COLO829 (cell line): ENCODE results near the gene PPP2R1B.

ENCODE experiments used
- DNase-seq: peaks from one replicate; pipeline ENCODE4 v3.0.0; 2012; ENCODE audit warnings: low spot score

PPP2R1B gene

GRCh38 chr11:111748035-111748804 is 18.0 kb downstream of the PPP2R1B start:
- no peak for DNase-seq

GRCh38 chr11:111745719-111746504 is 20.3 kb downstream of the PPP2R1B start:
- no peak for DNase-seq

GRCh38 chr11:111743700-111744099 is 22.5 kb downstream of the PPP2R1B start:
- no peak for DNase-seq

DNA sequence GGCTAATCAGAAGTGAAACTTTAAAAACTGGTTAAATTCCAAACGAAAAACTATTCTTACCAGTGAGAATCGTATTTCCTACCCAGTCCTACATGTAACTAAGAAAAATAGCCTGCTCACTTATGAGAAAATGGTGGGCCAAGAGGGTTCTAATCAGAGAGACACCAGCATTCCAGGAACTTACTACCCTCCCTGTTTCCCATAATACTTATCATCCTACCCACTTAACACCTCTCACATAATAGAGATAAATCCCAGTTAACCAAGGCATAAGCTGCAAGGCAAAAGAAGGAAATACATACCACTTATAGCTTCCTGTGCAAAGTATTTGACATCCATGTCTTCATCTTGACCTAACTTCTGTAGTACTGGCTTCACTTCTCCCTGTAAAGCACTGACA is 24.4 kb downstream of the PPP2R1B start:
- DNase-seq, result no peak

DNA sequence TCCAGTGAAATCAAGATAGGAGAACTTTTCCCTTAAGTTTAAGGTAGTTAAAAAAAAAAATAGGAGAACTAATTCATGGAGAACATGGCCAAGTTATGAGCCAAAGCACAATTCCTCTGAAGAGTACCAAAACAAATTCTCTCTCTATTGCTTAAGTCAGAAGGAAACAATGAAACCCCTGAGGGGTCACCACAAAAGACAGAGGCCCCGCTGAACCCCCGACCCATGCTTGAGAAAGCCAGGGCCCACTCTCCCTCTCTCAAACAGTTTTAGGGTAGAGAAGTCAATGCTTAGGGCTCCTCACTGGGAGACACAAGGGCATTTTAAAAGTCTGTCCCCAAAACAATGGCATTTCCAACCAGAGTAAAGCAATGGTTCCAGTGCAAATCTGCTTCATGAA is 26.9 kb downstream of the PPP2R1B start:
- no peak for DNase-seq

GRCh38 chr11:111737444-111738210 is 28.6 kb downstream of the PPP2R1B start:
- no peak for DNase-seq

DNA sequence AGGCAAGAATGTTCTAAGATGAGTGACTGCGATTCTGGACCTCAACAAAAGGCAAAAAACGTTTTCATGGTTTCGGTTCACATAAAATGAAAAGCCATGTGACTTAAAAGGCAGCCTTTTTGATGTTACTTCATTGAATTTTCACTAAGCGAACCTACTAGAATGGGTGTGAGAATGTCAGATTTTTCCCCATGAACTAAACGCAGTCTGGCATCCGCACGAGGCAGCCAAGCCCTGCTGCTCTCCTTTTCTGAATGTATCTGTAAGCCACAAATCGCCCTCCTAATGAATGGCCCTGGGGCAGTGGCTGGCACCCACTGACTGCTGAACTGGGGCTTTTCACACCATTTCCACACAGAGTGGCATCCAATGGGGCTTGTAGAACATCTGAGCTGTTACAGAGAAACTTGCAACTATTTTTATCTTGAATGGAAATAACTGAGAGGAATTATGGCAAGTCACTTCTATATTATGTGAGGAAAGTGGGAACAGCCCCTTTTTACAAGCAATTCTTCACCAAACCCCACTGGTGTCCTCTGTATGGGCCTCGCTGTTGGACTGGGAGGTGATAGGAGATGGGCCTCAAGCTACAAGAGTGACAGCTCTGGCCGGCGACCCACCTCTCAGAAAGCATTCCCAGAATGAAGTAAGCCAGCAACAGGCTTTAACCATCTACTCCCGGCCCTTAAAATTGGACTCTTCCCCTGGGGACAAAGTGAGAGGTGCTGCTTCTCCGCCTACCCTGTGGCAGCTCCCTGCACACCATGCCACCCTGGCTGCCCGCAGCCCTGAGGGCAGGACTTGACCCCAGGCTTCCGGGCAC is 29.4 kb downstream of the PPP2R1B start:
- no peak for DNase-seq

DNA sequence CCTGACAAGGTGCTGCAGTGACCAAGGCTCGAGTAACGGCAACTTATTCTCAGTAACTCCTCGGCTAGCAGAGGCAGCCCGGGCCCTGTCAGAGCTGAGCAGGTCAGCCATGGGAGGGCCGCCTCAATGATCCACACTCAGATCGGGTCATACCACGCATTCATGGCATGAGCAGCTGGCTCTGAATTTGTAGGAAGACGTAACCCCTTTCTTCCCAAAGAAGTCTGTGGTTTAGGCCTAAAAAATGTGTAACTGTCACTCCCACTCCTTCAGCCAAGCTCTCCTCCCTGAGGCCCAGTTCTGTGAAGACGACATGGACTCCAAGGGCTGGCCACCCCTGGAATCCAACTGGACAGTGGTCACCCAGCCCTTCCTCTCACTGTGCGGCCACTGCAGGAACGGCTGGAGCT is 30.0 kb downstream of the PPP2R1B start:
- peak; percentile 8 for DNase-seq

DNA sequence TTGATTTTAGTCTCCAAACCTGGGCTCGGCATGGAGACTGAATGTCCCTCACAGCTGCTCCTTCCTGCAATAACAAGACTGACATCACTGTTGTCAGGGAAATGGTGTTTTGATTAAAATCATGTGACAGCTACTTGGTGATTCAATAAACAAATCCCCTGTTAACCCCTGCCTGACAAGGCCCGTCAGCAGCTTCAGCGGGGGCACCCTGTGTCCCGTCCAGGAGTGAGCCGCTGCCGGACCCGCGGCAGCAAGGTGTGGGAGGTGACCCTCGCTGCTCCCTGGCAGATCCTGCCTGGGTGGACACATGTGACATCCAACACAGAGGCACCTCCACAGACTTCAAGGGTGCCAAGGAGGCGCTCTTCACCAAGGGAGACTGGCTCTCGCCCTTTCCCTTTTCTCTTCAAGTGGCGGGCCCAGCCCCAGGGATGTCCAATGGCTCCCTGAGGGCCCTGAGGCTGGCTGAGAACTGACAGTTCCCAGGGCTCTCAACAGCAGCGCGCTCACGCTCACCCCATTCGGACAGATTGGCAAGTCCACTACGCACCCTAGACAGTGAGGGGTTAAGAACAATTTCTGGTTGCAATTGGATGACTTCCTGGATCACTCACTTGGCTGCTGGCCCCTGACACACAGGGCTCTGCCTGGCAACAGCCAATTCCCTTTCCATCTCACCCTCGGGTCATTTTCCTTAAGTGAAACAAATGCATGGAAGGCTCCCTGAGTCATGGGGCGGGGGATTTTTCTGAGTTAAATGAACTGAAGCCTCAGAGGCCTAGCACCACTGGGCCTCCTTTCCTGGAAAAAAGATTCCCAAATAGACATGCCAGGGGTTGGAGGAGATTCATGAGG is 30.7 kb downstream of the PPP2R1B start:
- DNase-seq, result peak; percentile 97

- DNase-seq, result no peak
Measured at GRCh38 chr11:111734954-111735261, 31.3 kb downstream of the PPP2R1B start.

DNA sequence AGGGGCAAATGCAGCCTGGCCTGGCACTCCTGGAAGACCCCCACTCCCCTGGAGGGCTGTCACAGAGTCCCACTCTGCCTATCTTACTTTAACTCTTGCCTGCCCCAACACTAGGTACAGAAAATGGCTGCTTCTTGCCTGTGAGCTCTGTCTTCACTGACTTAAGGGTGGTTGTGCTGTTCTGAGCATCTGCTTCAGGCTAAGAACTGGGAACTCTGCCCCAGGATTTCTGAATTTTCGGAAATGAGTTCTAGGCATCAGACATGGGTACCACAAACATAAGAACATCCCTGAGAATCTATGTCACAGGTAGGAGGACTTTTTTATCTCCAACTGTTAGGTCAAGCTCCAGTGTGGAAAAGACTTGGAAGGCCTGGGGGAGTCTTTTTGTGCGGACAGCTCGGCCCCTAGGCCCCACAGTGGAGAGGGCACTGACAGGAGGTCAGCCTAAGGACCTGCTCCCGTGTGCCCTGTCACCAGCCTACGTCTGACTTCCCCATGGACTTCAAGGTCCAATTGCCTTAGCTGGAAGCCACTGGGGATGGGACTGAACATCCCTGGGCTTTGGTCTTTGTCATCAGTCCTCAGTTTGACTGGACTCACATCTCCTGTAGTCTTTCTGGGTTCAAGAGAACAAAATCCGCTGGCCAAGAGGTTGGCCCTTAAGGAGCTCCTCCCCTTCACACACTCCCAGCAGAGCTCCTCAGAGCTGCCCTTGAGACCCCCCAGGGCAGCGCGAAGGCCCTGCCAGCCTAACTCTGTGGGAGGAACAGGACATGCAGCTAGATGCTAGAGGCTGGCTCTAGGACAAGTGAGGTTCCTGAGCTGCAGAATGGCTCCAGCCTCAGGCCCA is 31.9 kb downstream of the PPP2R1B start:
- DNase-seq, result no peak

DNA sequence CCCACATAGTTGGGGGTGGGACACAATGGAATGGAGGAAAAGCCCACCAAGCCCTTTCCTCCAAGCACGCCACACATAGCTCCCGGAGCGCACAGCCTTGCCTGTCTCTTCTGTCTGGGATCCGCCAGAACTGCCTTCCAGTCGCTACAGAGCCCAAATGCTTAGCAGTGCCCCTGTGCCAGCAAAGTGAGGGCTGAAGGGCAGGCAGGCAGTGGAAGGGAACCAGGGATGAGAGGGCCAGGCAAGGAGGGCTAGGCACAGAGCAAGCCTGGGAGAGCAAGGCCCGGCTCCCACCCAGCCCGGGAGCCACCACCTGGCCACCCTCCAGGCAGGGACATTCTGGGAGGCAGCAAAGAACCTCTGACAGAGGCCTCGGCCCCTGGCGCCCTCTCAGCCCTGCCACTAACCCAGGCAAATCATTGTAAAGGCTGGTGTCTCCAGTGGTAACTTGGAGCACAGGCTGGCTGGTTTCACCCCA is 32.5 kb downstream of the PPP2R1B start:
- DNase-seq, result no peak

DNA sequence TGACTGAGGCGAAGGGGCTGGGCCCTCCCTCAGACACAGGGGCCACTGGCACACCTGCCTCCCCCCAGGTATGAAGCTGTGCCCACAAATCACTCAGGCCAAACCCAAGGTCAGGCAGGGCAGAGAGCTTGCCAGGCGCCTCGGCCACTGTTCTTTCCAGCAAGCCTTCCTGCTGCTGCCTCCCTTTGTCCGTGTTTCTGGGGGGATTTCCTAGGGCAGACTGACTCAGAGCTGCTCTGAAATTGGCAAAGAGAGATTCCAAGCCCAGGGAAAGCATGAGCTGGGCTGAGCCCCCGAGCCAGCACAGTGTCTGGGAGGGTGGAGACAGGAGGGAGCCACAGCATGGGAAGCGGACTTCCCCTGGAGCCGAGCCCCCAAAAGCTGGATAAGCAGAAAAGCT is 33.2 kb downstream of the PPP2R1B start:
- DNase-seq, result no peak

- DNase-seq, result no peak
Measured at GRCh38 chr11:111731821-111732220, 34.4 kb downstream of the PPP2R1B start.

DNA sequence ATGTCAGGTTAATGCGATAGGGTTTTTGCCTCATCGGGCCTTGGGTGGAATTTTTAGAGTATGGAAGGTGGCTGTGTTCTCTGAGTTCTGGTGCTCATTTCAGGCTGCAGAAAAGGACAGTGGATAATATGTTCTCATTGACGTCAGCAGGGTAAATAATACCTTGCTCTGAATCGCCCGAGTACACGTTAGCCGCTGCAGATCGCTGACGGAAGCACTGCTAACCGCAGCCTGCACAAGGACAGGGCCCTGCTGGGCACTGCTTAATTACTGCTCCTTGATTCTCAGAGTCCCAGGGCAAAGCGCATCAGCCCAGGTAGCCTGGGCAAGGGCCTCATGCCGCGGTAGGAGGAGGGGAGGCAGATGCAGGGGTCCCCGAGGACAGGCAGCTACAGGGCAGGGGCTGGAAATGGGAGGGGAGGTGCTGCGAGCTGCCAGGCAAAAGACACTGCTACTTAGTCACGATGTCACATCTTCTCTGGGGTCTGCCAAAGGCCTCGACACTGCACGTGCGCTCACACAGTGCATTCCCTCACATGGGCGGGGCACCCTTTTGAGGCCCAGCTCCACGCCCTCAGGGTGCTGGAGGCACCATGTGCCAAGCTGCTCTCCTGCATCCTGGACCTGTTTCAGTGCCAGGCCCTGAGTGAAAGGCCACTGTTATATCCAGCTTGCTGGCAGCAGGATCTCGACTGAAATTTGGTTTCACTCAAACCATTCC is 35.2 kb downstream of the PPP2R1B start:
- DNase-seq, result no peak

DNA sequence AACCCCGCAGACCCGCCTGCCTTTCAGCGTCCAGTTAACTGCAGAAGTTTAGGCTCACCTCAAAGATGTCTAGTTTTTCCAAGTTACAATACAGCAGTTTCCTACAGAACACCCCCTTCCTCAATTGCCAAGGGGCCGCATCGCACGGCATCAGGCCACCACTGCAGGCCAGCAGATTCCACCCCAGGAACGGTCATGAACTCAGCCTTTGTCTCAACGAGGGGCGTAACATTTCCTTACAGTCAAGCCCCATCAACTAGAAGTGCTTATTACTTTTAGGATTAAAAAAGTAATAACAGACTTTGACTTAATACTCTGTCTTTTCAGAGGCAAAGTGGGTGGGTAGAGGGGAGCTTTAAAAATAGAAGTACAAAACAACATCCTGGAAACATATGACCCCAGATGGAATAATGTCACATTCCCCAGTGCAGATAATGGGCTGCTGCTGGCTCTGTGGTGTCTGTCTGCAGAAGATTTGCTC is 36.3 kb downstream of the PPP2R1B start:
- no peak for DNase-seq

DNA sequence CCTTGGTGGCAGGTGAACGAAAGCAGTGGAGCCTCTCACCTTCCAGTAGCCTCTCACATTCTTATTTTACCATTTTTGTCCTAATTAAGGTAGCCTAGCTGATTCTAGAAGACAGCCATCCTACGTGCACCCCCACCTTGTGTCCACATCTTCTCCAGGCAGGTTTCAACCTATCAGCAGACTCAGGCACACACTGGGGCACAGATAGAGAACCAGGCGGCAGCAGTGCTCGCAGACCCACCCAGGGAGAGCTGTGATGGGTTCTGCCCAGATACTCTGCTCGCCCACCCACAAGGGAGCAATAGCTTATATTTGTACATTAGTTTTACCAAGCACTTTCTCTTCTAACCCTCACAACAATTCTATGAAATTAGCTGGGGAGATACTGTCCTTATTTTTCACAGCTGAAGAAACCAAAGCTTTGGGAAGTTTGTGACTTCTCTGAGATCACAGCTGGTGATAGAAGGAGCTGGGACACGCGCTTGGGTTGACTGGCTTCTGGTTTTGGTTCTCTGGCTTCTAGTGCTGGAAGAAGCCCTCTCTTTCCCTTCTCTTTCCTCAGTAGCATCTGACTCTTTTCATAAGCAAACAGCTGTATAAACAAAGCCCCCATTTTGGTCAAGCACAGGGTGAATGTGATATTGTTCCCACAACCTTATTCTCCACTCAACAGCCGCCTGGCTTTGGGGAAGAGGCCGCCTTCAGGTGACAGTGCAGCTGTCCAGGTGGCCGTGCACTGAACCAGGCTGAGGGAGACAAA is 36.9 kb downstream of the PPP2R1B start:
- no peak for DNase-seq

- no peak for DNase-seq
Measured at GRCh38 chr11:111727431-111727830, 38.8 kb downstream of the PPP2R1B start.
